Measurements from ENCODE around the gene ATP6V0B. TPM values are rescaled to one million over a fixed set of nuclear protein-coding genes. Genes with fewer than 3 reads are reported as not detected.

ATP6V0B gene
- total RNA-seq, 4 donors from 2014 or later: 68.1 to 122 (median 98.2) TPM

- no peak for DNase-seq (ENCODE audit: extremely low spot score)
- peaks cover 23 to 54% (median 48%) of the 10 kb centered on the region in 4 donors for H3K36me3 ChIP-seq
- peaks cover under 1 to 35% (median 11%) of the 10 kb centered on the region in 4 donors for H3K4me1 ChIP-seq
- intact Hi-C loops (cut with DNase I): no loop called here
- H3K9me3 ChIP-seq: no peaks in the 10 kb centered on the region
- no peaks in the 10 kb centered on the region for H3K27me3 ChIP-seq
- H3K4me3 ChIP-seq: no peak overlapping the region
- 82% methylated on average over 5 of the region's 5 CpGs for WGBS
- no peak for TF ChIP-seq POLR2AphosphoS5 (IDR thresholded peaks at IDR 0.05)
- no peak for TF ChIP-seq EP300 (IDR thresholded peaks at IDR 0.05)
- no peak for TF ChIP-seq POLR2A (IDR thresholded peaks at IDR 0.05; ENCODE audit: low read depth)
- TF ChIP-seq CTCF (IDR thresholded peaks at IDR 0.05): no peak
- no peak overlapping the region for H3K27ac ChIP-seq (replicated peaks in 1 of 4)
These were observed 20.7 kb upstream of the ATP6V0B start for GRCh38 chr1:43954036-43954435.

GRCh38 chr1:43956234-43956633 is 18.5 kb upstream of the ATP6V0B start:
- no peaks in the 10 kb centered on the region for H3K27me3 ChIP-seq
- no peak for TF ChIP-seq POLR2AphosphoS5 (IDR thresholded peaks at IDR 0.05)
- no peak for TF ChIP-seq POLR2A (IDR thresholded peaks at IDR 0.05; ENCODE audit: low read depth)
- no peak for TF ChIP-seq EP300 (IDR thresholded peaks at IDR 0.05)
- TF ChIP-seq CTCF (IDR thresholded peaks at IDR 0.05): no peak
- H3K36me3 ChIP-seq: peaks cover 23 to 58% (median 53%) of the 10 kb centered on the region in 4 donors
- intact Hi-C loops (cut with DNase I): no loop called here
- no peaks in the 10 kb centered on the region for H3K9me3 ChIP-seq
- H3K27ac ChIP-seq (replicated peaks in 1 of 4): no peak overlapping the region
- DNase-seq (ENCODE audit: extremely low spot score): no peak
- H3K4me1 ChIP-seq: peaks cover 0 to 22% (median 2%) of the 10 kb centered on the region in 4 donors
- no peak overlapping the region for H3K4me3 ChIP-seq
- WGBS: 97% methylated on average over 4 of the region's 8 CpGs

GRCh38 chr1:43957407-43958040 is 17.2 kb upstream of the ATP6V0B start:
- no peak for TF ChIP-seq POLR2A (IDR thresholded peaks at IDR 0.05; ENCODE audit: low read depth)
- TF ChIP-seq CTCF (IDR thresholded peaks at IDR 0.05): no peak
- TF ChIP-seq EP300 (IDR thresholded peaks at IDR 0.05): no peak
- no peak for TF ChIP-seq POLR2AphosphoS5 (IDR thresholded peaks at IDR 0.05)
- no peaks in the 10 kb centered on the region for H3K9me3 ChIP-seq

GRCh38 chr1:43958351-43959255 is 16.2 kb upstream of the ATP6V0B start:
- Histone ChIP-seq H3K9me3 (no peaks in the 10 kb centered on the region), H3K27me3 (no peaks in the 10 kb centered on the region), H3K4me3 (no peak overlapping the region), H3K4me1 (peaks cover 0 to 6% (median 0%) of the 10 kb centered on the region in 4 donors), H3K27ac (replicated peaks in 1 of 4) (no peak overlapping the region), H3K36me3 (peaks cover 30 to 82% (median 77%) of the 10 kb centered on the region in 4 donors)
- intact Hi-C loops (cut with DNase I): no loop called here
- 78% methylated on average over 9 of the region's 9 CpGs for WGBS
- DNase-seq (ENCODE audit: extremely low spot score): no peak
- TF ChIP-seq EP300 (IDR thresholded peaks at IDR 0.05): no peak
- no peak for TF ChIP-seq POLR2AphosphoS5 (IDR thresholded peaks at IDR 0.05)
- no peak for TF ChIP-seq CTCF (IDR thresholded peaks at IDR 0.05)

More at GRCh38 chr1:43957407-43958040, 17.2 kb upstream of the ATP6V0B start:
- Histone ChIP-seq H3K27ac (replicated peaks in 1 of 4) (no peak overlapping the region), H3K4me1 (peaks cover 0 to 16% (median 0%) of the 10 kb centered on the region in 4 donors), H3K27me3 (no peaks in the 10 kb centered on the region), H3K4me3 (no peak overlapping the region), H3K36me3 (peaks cover 30 to 71% (median 66%) of the 10 kb centered on the region in 4 donors)
- DNase-seq (ENCODE audit: extremely low spot score): no peak
- intact Hi-C loops (cut with DNase I): no loop called here
- WGBS: 93% methylated on average over 7 of the region's 7 CpGs

All from esophagus muscularis mucosa (tissue), 4 donors.